GM12891 (cell line): ENCODE data around the gene FADS1.

ENCODE experiments used
- DNase-seq: peaks from one replicate; pipeline ENCODE4 v3.0.0; 2011; ENCODE audit warnings: low spot score; ENCODE audit not compliant: insufficient read length
- FAIRE-seq: peaks from 2 replicates; lab custom pipeline; 2011; peaks lifted over from hg19 to GRCh38; lab: Jason Lieb, UNC
- PAX5 ChIP-seq: IDR thresholded peaks from 2 replicates; pipeline ENCODE4 v1.6.1; 2011; ENCODE audit warnings: low read length, moderate library complexity, mild to moderate bottlenecking; ENCODE audit not compliant: insufficient read depth, severe bottlenecking
- POLR2A ChIP-seq: IDR thresholded peaks from 2 replicates; pipeline ENCODE4 v1.6.1; 2011; ENCODE audit warnings: low read depth, low read length, control low read depth
- POLR2AphosphoS5 ChIP-seq: IDR thresholded peaks from 2 replicates; pipeline ENCODE4 v1.6.1; 2011; ENCODE audit warnings: low read depth, low read length, control low read depth
- POU2F2 ChIP-seq: IDR thresholded peaks from 2 replicates; pipeline ENCODE4 v1.6.1; 2011; ENCODE audit warnings: low read depth, mild to moderate bottlenecking, control low read depth, low read length, moderate library complexity
- SPI1 ChIP-seq: IDR thresholded peaks from 2 replicates; pipeline ENCODE4 v1.6.1; 2011; ENCODE audit warnings: low read depth, low read length, control low read depth
- TAF1 ChIP-seq: IDR thresholded peaks from 2 replicates; pipeline ENCODE4 v1.6.1; 2011; ENCODE audit warnings: low read depth, low read length, control low read depth

Gene FADS1

GRCh38 chr11:61829806-61830205 is 13.0 kb upstream of the FADS1 start:
- no peak for TF ChIP-seq TAF1
- TF ChIP-seq POU2F2: no peak
- no peak for TF ChIP-seq POLR2AphosphoS5
- no peak for TF ChIP-seq PAX5
- no peak for TF ChIP-seq SPI1
- TF ChIP-seq POLR2A: no peak
- no peak for DNase-seq
- peak; percentile 33 for FAIRE-seq

- DNase-seq (peak; percentile 61), FAIRE-seq (peak; percentile 76)
- TF ChIP-seq SPI1: no peak
- TF ChIP-seq POU2F2: no peak
- TF ChIP-seq POLR2AphosphoS5: no peak
- TF ChIP-seq POLR2A: peak; percentile 59
- peak; percentile 52; the same call in 1 of the 2 replicates for TF ChIP-seq TAF1
- no peak for TF ChIP-seq PAX5
Observed at GRCh38 chr11:61828629-61829407, 12.0 kb upstream of the FADS1 start.

GRCh38 chr11:61828379-61828628 is 11.5 kb upstream of the FADS1 start:
- DNase-seq (no peak), FAIRE-seq (peak; percentile 71)
- TF ChIP-seq PAX5 (no peak), POLR2A (no peak), SPI1 (no peak), TAF1 (no peak)

- DNase-seq (peak; percentile 88), FAIRE-seq (peak; percentile 94)
- TF ChIP-seq POU2F2: peak; percentile 29; the same call in 1 of the 2 replicates
- no peak for TF ChIP-seq POLR2AphosphoS5
- TF ChIP-seq PAX5: no peak
- no peak for TF ChIP-seq SPI1
- TF ChIP-seq POLR2A: peak; percentile 62
- 0 out of 2 replicates have a peak, but pooled peaks have one; percentile 32 for TF ChIP-seq TAF1
Observed at GRCh38 chr11:61827571-61828378, 11.0 kb upstream of the FADS1 start, which contains the start of gene FADS2. FADS2 (plus strand) TSS chr11:61828300; CDS start chr11:61828391, 91 bp downstream.

GRCh38 chr11:61826930-61827570 is 10.2 kb upstream of the FADS1 start:
- DNase-seq: peak; percentile 31
- no peak for FAIRE-seq

GRCh38 chr11:61820174-61820573 is 3.4 kb upstream of the FADS1 start:
- DNase-seq (no peak), FAIRE-seq (no peak)
- TF ChIP-seq POU2F2 (no peak), PAX5 (no peak), TAF1 (no peak), SPI1 (no peak), POLR2AphosphoS5 (no peak), POLR2A (no peak)

More at GRCh38 chr11:61826930-61827570, 10.2 kb upstream of the FADS1 start:
- TF ChIP-seq TAF1 (no peak), POU2F2 (no peak), PAX5 (no peak), SPI1 (peak; percentile 43), POLR2A (no peak; the same call in 1 of the 2 replicates)

GRCh38 chr11:61817471-61818202 is 834 bp upstream of the FADS1 start:
- DNase-seq (no peak), FAIRE-seq (no peak)
- TF ChIP-seq POLR2A (no peak), POU2F2 (no peak)

GRCh38 chr11:61815790-61816735 is 740 bp downstream of the FADS1 start:
- no peak for TF ChIP-seq POLR2AphosphoS5
- TF ChIP-seq PAX5: no peak
- TF ChIP-seq TAF1: no peak
- TF ChIP-seq SPI1: no peak
- TF ChIP-seq POLR2A: no peak
- TF ChIP-seq POU2F2: no peak
- FAIRE-seq: no peak
- DNase-seq: peak; percentile 61
